Keratinocyte (primary cell): Measurements from ENCODE around the gene NAPG. TPM values are rescaled to one million over a fixed set of nuclear protein-coding genes. Genes with fewer than 3 reads are reported as not detected.

Experiments
- DNase-seq: peaks from one replicate; pipeline ENCODE4 v3.0.0-alpha.2; 2011; ENCODE audit warnings: low read depth, missing footprints, low spot score
- FAIRE-seq: peaks from 2 replicates; lab custom pipeline; 2011; peaks lifted over from hg19 to GRCh38; lab: Jason Lieb, UNC
- H2AFZ ChIP-seq: 2 replicates; pipeline ENCODE4 v1.6.0; 2012; ENCODE audit warnings: low read length, control low read depth, inconsistent platforms; ENCODE audit not compliant: control insufficient read depth
- H3K27ac ChIP-seq: 2 replicates; pipeline ENCODE4 v1.5.1; 2011; ENCODE audit warnings: low read length; ENCODE audit not compliant: control insufficient read depth, insufficient read depth
- H3K27me3 ChIP-seq: 3 replicates; pipeline ENCODE4 v1.6.0; 2011; ENCODE audit warnings: low read length; ENCODE audit not compliant: control insufficient read depth, insufficient read depth; ENCODE audit errors: extremely low read depth
- H3K36me3 ChIP-seq, 2 experiments: 2 replicates in 1 of 2; 3 replicates in 1 of 2; pipeline ENCODE4 v1.5.1; 2011; ENCODE audit warnings: low read length in 2 of 2, mild to moderate bottlenecking in 1 of 2; ENCODE audit not compliant: control insufficient read depth in 2 of 2, insufficient read depth in 2 of 2; ENCODE audit errors: extremely low read depth in 1 of 2
- H3K4me1 ChIP-seq: 3 replicates; pipeline ENCODE4 v1.5.1; 2011; ENCODE audit warnings: low read length; ENCODE audit not compliant: control insufficient read depth, insufficient read depth; ENCODE audit errors: extremely low read depth
- H3K4me2 ChIP-seq: 3 replicates; pipeline ENCODE4 v1.6.0; 2011; ENCODE audit warnings: low read depth, low read length; ENCODE audit not compliant: control insufficient read depth, insufficient read depth; ENCODE audit errors: extremely low read depth
- H3K4me3 ChIP-seq, 3 experiments: fragments of 200-600 bp in 1 of 3; sonication (generic) in 1 of 3; 2 replicates in 2 of 3; 3 replicates in 1 of 3; pipeline ENCODE4 v1.5.1; 2011 to 2016; ENCODE audit warnings: low read length in 3 of 3, mild to moderate bottlenecking in 3 of 3, control low read depth in 2 of 3, inconsistent platforms in 1 of 3, low read depth in 1 of 3, mixed read lengths in 1 of 3, mixed run types in 1 of 3, moderate library complexity in 1 of 3; ENCODE audit not compliant: control insufficient read depth in 2 of 3, insufficient read depth in 2 of 3; ENCODE audit errors: extremely low read depth in 1 of 3
- H3K79me2 ChIP-seq: 2 replicates; pipeline ENCODE4 v1.6.0; 2012; ENCODE audit warnings: low read length; ENCODE audit not compliant: control insufficient read depth, insufficient read depth
- H3K9ac ChIP-seq: 3 replicates; pipeline ENCODE4 v1.6.0; 2011; ENCODE audit warnings: low read length; ENCODE audit not compliant: control insufficient read depth, insufficient read depth; ENCODE audit errors: extremely low read depth
- H3K9me1 ChIP-seq: 3 replicates; pipeline ENCODE4 v1.6.0; 2011; ENCODE audit warnings: low read length; ENCODE audit not compliant: control insufficient read depth, insufficient read depth; ENCODE audit errors: extremely low read depth
- H3K9me3 ChIP-seq: 2 replicates; pipeline ENCODE4 v1.5.1; 2012; ENCODE audit warnings: low read depth, low read length; ENCODE audit not compliant: control insufficient read depth
- H4K20me1 ChIP-seq: 3 replicates; pipeline ENCODE4 v1.6.0; 2011; ENCODE audit warnings: low read length; ENCODE audit not compliant: control insufficient read depth, insufficient read depth; ENCODE audit errors: extremely low read depth
- EZH2 ChIP-seq: IDR thresholded peaks from one replicate; pipeline ENCODE4 v1.6.1; 2012; ENCODE audit warnings: inconsistent platforms, mild to moderate bottlenecking, low read length, moderate library complexity
- dilution Hi-C: fragments of 300-500 bp; cut with MboI; formaldehyde crosslinking; loops from one replicate; pipeline ENCODE4 v1.7.0; 2020; ENCODE audit warnings: low sequenced_read_pairs; ENCODE audit not compliant: extremely low pct_ligation_motif_present
- polyA plus RNA-seq, 5 experiments: library from polyadenylated mRNA; depleted of rRNA in 3 of 5; stranded (reverse) in 3 of 5; stranded (forward) in 1 of 5; unstranded in 1 of 5; fragments of >200 nt; gene quantifications; 1 replicate in 1 of 5; 2 replicates in 3 of 5; 3 replicates in 1 of 5; pipeline versions ENCODE4 v1.2.1 to v1.2.3, GENCODE V29; 2011 to 2012; ENCODE audit warnings: missing spikeins in 2 of 5, low read depth in 1 of 5, low replicate concordance in 1 of 5
- TF ChIP-seq, protein P1 (sequence below), 3 experiments: IDR thresholded peaks in 1 of 3; conservative IDR thresholded peaks in 1 of 3; optimal IDR thresholded peaks in 1 of 3; 2 replicates in 2 of 3; 3 replicates in 1 of 3; pipeline versions ENCODE3 to v1.5.1; 2011; ENCODE audit warnings: low read length in 3 of 3, mild to moderate bottlenecking in 3 of 3, moderate library complexity in 2 of 3, control low read depth in 1 of 3, inconsistent platforms in 1 of 3; ENCODE audit not compliant: insufficient read depth in 2 of 3; ENCODE audit errors: extremely low read depth in 1 of 3

Gene NAPG
- polyA plus RNA-seq, 1 donor (not counting 4 experiments of a cell fraction or from before 2014, with no cell fraction given), result 30.8 TPM

DNA sequence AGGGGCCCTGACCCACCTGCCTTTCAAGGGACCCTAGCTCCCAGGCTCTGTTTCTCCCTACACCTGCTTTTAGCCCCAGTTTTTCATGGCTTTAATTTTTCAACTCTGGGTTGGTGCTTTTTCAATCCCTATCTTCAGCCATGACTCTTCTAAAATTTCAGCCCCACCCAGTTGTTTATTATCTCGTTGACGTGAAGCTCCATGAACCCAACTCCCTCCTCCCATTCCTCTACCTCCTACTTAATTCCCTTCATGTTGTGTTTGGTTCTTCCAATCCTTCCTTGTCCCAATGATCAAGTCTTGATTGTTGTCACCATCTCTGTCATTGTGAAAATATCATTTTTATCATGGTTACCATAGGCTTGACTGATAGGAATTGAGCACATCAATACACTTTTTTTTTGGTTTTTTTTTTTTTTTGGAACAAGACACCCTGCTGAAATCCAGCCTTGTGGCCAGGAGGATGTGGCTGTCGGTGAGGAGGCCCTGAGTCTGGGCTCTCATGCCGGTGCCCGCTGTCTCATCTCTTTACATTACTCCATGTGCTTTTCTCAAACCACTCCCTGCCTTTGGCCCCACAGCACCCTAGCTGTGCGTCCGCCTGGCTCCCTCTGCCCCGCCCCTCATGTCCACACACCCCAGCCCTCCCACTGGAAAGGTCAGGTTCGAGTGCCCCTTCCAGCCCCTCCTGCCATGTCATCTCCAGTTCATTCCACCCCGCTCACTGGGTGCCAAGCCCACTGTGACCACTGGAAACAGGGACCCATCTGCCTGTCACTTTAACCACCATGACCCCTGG lies 39.3 kb downstream of the NAPG start:
- DNase-seq, result no peak
- H3K4me1 ChIP-seq, result peaks cover 19% of the 10 kb centered on the region
- H3K27me3 ChIP-seq, result no peaks in the 10 kb centered on the region
- H3K4me3 ChIP-seq, result no peak overlapping the region
- no peak for FAIRE-seq
- no peak for TF ChIP-seq EZH2
- TF ChIP-seq, protein P1, sequence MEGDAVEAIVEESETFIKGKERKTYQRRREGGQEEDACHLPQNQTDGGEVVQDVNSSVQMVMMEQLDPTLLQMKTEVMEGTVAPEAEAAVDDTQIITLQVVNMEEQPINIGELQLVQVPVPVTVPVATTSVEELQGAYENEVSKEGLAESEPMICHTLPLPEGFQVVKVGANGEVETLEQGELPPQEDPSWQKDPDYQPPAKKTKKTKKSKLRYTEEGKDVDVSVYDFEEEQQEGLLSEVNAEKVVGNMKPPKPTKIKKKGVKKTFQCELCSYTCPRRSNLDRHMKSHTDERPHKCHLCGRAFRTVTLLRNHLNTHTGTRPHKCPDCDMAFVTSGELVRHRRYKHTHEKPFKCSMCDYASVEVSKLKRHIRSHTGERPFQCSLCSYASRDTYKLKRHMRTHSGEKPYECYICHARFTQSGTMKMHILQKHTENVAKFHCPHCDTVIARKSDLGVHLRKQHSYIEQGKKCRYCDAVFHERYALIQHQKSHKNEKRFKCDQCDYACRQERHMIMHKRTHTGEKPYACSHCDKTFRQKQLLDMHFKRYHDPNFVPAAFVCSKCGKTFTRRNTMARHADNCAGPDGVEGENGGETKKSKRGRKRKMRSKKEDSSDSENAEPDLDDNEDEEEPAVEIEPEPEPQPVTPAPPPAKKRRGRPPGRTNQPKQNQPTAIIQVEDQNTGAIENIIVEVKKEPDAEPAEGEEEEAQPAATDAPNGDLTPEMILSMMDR (optimal IDR thresholded peaks at IDR 0.05 in 1 of 3, IDR thresholded peaks at IDR 0.05 in 1 of 3, conservative IDR thresholded peaks at IDR 0.05 in 1 of 3; ENCODE audit: extremely low read depth in 1 of 3, insufficient read depth in 2 of 3, low read length in 3 of 3), result no peak
- H2AFZ ChIP-seq, result no peak overlapping the region
- no peaks in the 10 kb centered on the region for H3K36me3 ChIP-seq
- H3K9ac ChIP-seq, result no peak overlapping the region
- H4K20me1 ChIP-seq, result peaks cover 2% of the 10 kb centered on the region
- no peaks in the 10 kb centered on the region for H3K9me1 ChIP-seq
- no peak overlapping the region for H3K27ac ChIP-seq
- dilution Hi-C loops, result no loop called here
- H3K79me2 ChIP-seq, result no peaks in the 10 kb centered on the region
- H3K9me3 ChIP-seq, result no peaks in the 10 kb centered on the region
- no peak overlapping the region for H3K4me2 ChIP-seq

- H3K4me1 ChIP-seq, result peaks cover 19% of the 10 kb centered on the region
- no peak overlapping the region for H3K4me2 ChIP-seq
- peaks cover under 1% of the 10 kb centered on the region for H4K20me1 ChIP-seq
- DNase-seq, result no peak
- no peak overlapping the region for H3K9ac ChIP-seq
- no peaks in the 10 kb centered on the region for H3K9me3 ChIP-seq
- H3K36me3 ChIP-seq, result no peaks in the 10 kb centered on the region
- TF ChIP-seq, protein P1 (optimal IDR thresholded peaks at IDR 0.05 in 1 of 3, IDR thresholded peaks at IDR 0.05 in 1 of 3, conservative IDR thresholded peaks at IDR 0.05 in 1 of 3; ENCODE audit: extremely low read depth in 1 of 3, insufficient read depth in 2 of 3, low read length in 3 of 3), result no peak
- TF ChIP-seq EZH2, result no peak
- H3K79me2 ChIP-seq, result no peaks in the 10 kb centered on the region
- dilution Hi-C loops, result no loop called here
- H3K4me3 ChIP-seq, result no peak overlapping the region
- no peak for FAIRE-seq
- no peak overlapping the region for H2AFZ ChIP-seq
- no peak overlapping the region for H3K27ac ChIP-seq
- no peaks in the 10 kb centered on the region for H3K9me1 ChIP-seq
- H3K27me3 ChIP-seq, result no peaks in the 10 kb centered on the region
Measured at GRCh38 chr18:10565835-10566234, 40.0 kb downstream of the NAPG start.
